Upper lobe of left lung (tissue), 4 donors: ENCODE measurements around the gene OR6V1.

Experiments
- CTCF ChIP-seq, 6 experiments: fragments of 450-650 bp in 4 of 6; fragments of 200-600 bp in 2 of 6; sonication (generic) in 2 of 6; IDR thresholded peaks; one replicate each; pipeline ENCODE4 v1.5.1; 2016 to 2019; ENCODE audit warnings: antibody characterized with exemption in 6 of 6
- POLR2AphosphoS5 ChIP-seq, 2 donors: sonication (generic); formaldehyde crosslinking; IDR thresholded peaks; one replicate each; pipeline ENCODE4 v1.5.1; 2017; ENCODE audit warnings: antibody characterized with exemption in 2 of 2

GRCh38 chr7:143015926-143016490 is 36.1 kb upstream of the OR6V1 start:
- TF ChIP-seq CTCF (IDR thresholded peaks at IDR 0.05), result no peak
- TF ChIP-seq POLR2AphosphoS5 (IDR thresholded peaks at IDR 0.05), result no peak
